HEK293 (cell line): Measurements from ENCODE around the gene ADD1.
"Not testable (repeated sequence)": the region's sequence is repeated elsewhere in the genome, so short reads cannot be mapped to it uniquely, and the experiment has no call there.

Experiments
- CTCF ChIA-PET: fragments of 350-600 bp; formaldehyde crosslinking; extraction: SDS; loops from one replicate; lab custom pipeline; 2021; ENCODE audit warnings: antibody characterized with exemption; lab: Yijun Ruan, JAX
- POLR2A ChIA-PET: fragments of 300-600 bp; formaldehyde crosslinking; extraction: SDS; loops from one replicate; lab custom pipeline; 2020; ENCODE audit warnings: antibody characterized with exemption, inconsistent platforms; lab: Yijun Ruan, JAX
- H3K27ac ChIP-seq: fragments of 200-500 bp; sonication (Bioruptor generic); 2 replicates; pipeline ENCODE4 v1.5.1; 2014; ENCODE audit warnings: low read depth, low read length, control low read depth, inconsistent platforms; ENCODE audit errors: extremely low read depth
- H3K36me3 ChIP-seq, 2 experiments: fragments of 200-500 bp in 1 of 2; sonication (Bioruptor generic) in 1 of 2; 1 replicate in 1 of 2; 2 replicates in 1 of 2; pipeline ENCODE4 v1.5.1; 2014 to 2017; ENCODE audit warnings: inconsistent platforms in 2 of 2, low read length in 2 of 2; ENCODE audit not compliant: control insufficient read depth in 2 of 2, insufficient read depth in 1 of 2
- H3K4me1 ChIP-seq: fragments of 200-500 bp; sonication (Bioruptor generic); 2 replicates; pipeline ENCODE4 v1.5.1; 2014; ENCODE audit warnings: mild to moderate bottlenecking, low read length, inconsistent platforms; ENCODE audit not compliant: control insufficient read depth, insufficient read depth
- H3K4me3 ChIP-seq: 2 replicates; pipeline ENCODE4 v1.5.1; 2011; ENCODE audit warnings: low read depth, mild to moderate bottlenecking, control low read depth, low read length, moderate library complexity
- H3K9me3 ChIP-seq: fragments of 200-500 bp; sonication (Bioruptor generic); 2 replicates; pipeline ENCODE4 v1.5.1; 2014; ENCODE audit warnings: low read depth, low read length, inconsistent platforms; ENCODE audit not compliant: control insufficient read depth, insufficient read depth
- EGR2 ChIP-seq: fragments of 450-650 bp; formaldehyde crosslinking; IDR thresholded peaks from 2 replicates; pipeline ENCODE4 v1.5.1; 2016; ENCODE audit warnings: low read depth, missing biosample characterization, missing genetic modification characterization
- IKZF3 ChIP-seq: fragments of 450-650 bp; IDR thresholded peaks from 2 replicates; pipeline ENCODE4 v1.5.0; 2018; ENCODE audit warnings: missing biosample characterization, mild to moderate bottlenecking, missing genetic modification characterization, moderate library complexity
- PRDM10 ChIP-seq: fragments of 450-650 bp; formaldehyde crosslinking; IDR thresholded peaks from 2 replicates; pipeline ENCODE4 v1.5.1; 2016; ENCODE audit warnings: missing biosample characterization, missing genetic modification characterization
- ZBTB48 ChIP-seq: fragments of 450-650 bp; formaldehyde crosslinking; IDR thresholded peaks from 2 replicates; pipeline ENCODE4 v1.5.1; 2016; ENCODE audit warnings: missing biosample characterization, missing genetic modification characterization
- ZNF335 ChIP-seq: fragments of 450-650 bp; formaldehyde crosslinking; conservative IDR thresholded peaks from 2 replicates; pipeline ENCODE4 v1.5.1; 2016; ENCODE audit warnings: missing biosample characterization, missing genetic modification characterization
- ZNF544 ChIP-seq: fragments of 450-650 bp; formaldehyde crosslinking; IDR thresholded peaks from 2 replicates; pipeline ENCODE4 v1.5.0; 2017; ENCODE audit warnings: missing biosample characterization, missing genetic modification characterization
- ZNF600 ChIP-seq: fragments of 450-650 bp; formaldehyde crosslinking; IDR thresholded peaks from 2 replicates; pipeline ENCODE4 v1.5.1; 2016; ENCODE audit warnings: missing biosample characterization, missing genetic modification characterization
- TF ChIP-seq, protein P1 (sequence below): fragments of 450-650 bp; formaldehyde crosslinking; IDR thresholded peaks from 2 replicates; pipeline ENCODE4 v1.5.1; 2017; ENCODE audit warnings: missing biosample characterization, mild to moderate bottlenecking, missing genetic modification characterization, moderate library complexity
- TF ChIP-seq, protein P2 (sequence below): fragments of 450-650 bp; formaldehyde crosslinking; IDR thresholded peaks from 2 replicates; pipeline ENCODE4 v1.5.1; 2016; ENCODE audit warnings: missing biosample characterization, missing genetic modification characterization
- TF ChIP-seq, protein P3 (sequence below): fragments of 450-650 bp; formaldehyde crosslinking; IDR thresholded peaks from 2 replicates; pipeline ENCODE4 v1.5.1; 2017; ENCODE audit warnings: missing biosample characterization, missing genetic modification characterization

The ADD1 gene

GRCh38 chr4:2958446-2958845, 114.8 kb downstream of the ADD1 start:
- Histone ChIP-seq H3K27ac (no peak overlapping the region), H3K9me3 (no peaks in the 10 kb centered on the region), H3K4me1 (no peaks in the 10 kb centered on the region), H3K36me3 (peaks cover 5 to 67% of the 10 kb centered on the region in 2 experiments; a peak in 1 of 3 replicates), H3K4me3 (no peak overlapping the region)
- ChIA-PET POLR2A (no interaction called here), CTCF (no interaction called here)
- TF ChIP-seq ZNF600 (tag by site-specific recombination) (0 out of 2 replicates have a peak, but pooled peaks have one; percentile 28), ZNF544 (tag by site-specific recombination) (no peak)
- TF ChIP-seq, protein P1, sequence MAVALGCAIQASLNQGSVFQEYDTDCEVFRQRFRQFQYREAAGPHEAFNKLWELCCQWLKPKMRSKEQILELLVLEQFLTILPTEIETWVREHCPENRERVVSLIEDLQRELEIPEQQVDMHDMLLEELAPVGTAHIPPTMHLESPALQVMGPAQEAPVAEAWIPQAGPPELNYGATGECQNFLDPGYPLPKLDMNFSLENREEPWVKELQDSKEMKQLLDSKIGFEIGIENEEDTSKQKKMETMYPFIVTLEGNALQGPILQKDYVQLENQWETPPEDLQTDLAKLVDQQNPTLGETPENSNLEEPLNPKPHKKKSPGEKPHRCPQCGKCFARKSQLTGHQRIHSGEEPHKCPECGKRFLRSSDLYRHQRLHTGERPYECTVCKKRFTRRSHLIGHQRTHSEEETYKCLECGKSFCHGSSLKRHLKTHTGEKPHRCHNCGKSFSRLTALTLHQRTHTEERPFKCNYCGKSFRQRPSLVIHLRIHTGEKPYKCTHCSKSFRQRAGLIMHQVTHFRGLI (tag by site-specific recombination) = no peak
- TF ChIP-seq, protein P2, sequence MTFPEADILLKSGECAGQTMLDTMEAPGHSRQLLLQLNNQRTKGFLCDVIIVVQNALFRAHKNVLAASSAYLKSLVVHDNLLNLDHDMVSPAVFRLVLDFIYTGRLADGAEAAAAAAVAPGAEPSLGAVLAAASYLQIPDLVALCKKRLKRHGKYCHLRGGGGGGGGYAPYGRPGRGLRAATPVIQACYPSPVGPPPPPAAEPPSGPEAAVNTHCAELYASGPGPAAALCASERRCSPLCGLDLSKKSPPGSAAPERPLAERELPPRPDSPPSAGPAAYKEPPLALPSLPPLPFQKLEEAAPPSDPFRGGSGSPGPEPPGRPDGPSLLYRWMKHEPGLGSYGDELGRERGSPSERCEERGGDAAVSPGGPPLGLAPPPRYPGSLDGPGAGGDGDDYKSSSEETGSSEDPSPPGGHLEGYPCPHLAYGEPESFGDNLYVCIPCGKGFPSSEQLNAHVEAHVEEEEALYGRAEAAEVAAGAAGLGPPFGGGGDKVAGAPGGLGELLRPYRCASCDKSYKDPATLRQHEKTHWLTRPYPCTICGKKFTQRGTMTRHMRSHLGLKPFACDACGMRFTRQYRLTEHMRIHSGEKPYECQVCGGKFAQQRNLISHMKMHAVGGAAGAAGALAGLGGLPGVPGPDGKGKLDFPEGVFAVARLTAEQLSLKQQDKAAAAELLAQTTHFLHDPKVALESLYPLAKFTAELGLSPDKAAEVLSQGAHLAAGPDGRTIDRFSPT (tag by site-specific recombination) = 0 out of 2 replicates have a peak, but pooled peaks have one; percentile 23

DNA sequence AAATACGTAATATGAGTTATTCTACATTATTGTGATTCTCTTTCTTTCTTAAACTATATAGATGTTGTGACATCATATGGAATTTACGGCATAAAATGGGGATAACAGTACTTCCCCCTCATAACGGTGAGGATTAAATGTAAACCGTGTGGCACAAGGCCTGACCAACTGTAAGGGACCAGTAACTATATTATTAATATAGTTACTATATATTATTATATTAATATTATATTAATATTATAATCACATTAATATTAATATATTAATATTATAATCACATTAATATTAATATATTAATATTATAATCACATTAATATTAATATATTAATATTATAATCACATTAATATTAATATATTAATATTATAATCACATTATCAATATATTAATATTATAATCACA, 116.8 kb downstream of the ADD1 start:
- H3K4me1 ChIP-seq, POLR2A ChIA-PET, H3K27ac ChIP-seq, H3K4me3 ChIP-seq, CTCF ChIA-PET, H3K9me3 ChIP-seq: not testable (repeated sequence)
- TF ChIP-seq, protein P3, sequence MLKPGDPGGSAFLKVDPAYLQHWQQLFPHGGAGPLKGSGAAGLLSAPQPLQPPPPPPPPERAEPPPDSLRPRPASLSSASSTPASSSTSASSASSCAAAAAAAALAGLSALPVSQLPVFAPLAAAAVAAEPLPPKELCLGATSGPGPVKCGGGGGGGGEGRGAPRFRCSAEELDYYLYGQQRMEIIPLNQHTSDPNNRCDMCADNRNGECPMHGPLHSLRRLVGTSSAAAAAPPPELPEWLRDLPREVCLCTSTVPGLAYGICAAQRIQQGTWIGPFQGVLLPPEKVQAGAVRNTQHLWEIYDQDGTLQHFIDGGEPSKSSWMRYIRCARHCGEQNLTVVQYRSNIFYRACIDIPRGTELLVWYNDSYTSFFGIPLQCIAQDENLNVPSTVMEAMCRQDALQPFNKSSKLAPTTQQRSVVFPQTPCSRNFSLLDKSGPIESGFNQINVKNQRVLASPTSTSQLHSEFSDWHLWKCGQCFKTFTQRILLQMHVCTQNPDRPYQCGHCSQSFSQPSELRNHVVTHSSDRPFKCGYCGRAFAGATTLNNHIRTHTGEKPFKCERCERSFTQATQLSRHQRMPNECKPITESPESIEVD (tag by site-specific recombination) = 0 out of 2 replicates have a peak, but pooled peaks have one; percentile 12
- peaks cover 5 to 52% of the 10 kb centered on the region in 2 experiments; a peak in 1 of 3 replicates for H3K36me3 ChIP-seq

DNA sequence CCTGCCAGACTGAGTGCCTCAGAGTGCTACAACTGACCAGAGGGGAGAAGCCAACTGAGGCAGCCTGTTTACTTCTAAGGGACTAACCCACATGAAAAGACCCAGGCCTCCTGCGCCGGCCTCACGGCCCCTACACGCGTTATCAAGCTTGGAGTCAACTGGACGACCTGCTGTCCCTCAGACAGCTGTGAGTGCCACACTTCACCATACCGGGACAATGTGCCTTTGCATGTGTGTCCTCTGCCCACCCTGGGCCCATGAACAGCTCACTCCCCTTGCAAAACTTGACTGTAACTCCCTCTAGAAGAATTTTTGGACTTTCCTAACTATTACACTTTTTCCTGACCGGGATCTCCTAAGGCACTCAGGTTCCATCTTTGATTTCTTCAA, 117.8 kb downstream of the ADD1 start:
- H3K4me1 ChIP-seq = no peaks in the 10 kb centered on the region
- peak overlapping the region; percentile 55 for H3K4me3 ChIP-seq
- H3K27ac ChIP-seq = peak overlapping the region; percentile 18; the same call in 1 of the 2 replicates
- H3K9me3 ChIP-seq = no peaks in the 10 kb centered on the region
- H3K36me3 ChIP-seq = peaks cover 2 to 45% of the 10 kb centered on the region in 2 experiments; a peak in 1 of 3 replicates
- TF ChIP-seq PRDM10 (peak; percentile 42), IKZF3 (peak; percentile 36; the same call in 1 of the 2 replicates), EGR2 (tag by site-specific recombination) (no peak), ZNF335 (tag by site-specific recombination) (peak; percentile 82), ZBTB48 (tag by site-specific recombination) (peak; percentile 63; the same call in 1 of the 2 replicates)
- TF ChIP-seq, protein P2 (tag by site-specific recombination) = 0 out of 2 replicates have a peak, but pooled peaks have one; percentile 26
- ChIA-PET POLR2A (interaction anchor here (1.7 kb wide), 1 partner anchor 8 kb away, joined by 5 read pairs; no protein-coding TSS in a partner anchor), CTCF (interaction anchor here (0.6 kb wide), 1 partner anchor 263 kb away, joined by 3 read pairs; no protein-coding TSS in a partner anchor)
